Right lobe of liver (tissue), 4 donors: ENCODE data around the gene MFSD6L.

ENCODE experiments used
- CTCF ChIP-seq, 4 donors: fragments of 200-600 bp in 3 of 4; fragments of 450-650 bp in 1 of 4; IDR thresholded peaks; one replicate each; pipeline versions ENCODE4 v1.5.1 to v1.8.0; 2016 to 2022; ENCODE audit warnings: antibody characterized with exemption in 4 of 4, mild to moderate bottlenecking in 2 of 4
- POLR2A ChIP-seq: fragments of 450-650 bp; IDR thresholded peaks from one replicate; pipeline ENCODE4 v1.6.1; 2017; ENCODE audit warnings: antibody characterized with exemption, mild to moderate bottlenecking
- donor health status: DM: no; HTN: no; CAD: no.
- donor health status: DM: no; HTN: no; CAD: no.
- donor health status: DM: no; HTN: yes; CAD: no.

- TF ChIP-seq CTCF (IDR thresholded peaks at IDR 0.05): no peak
- no peak for TF ChIP-seq POLR2A
Observed at GRCh38 chr17:8818047-8818446, 18.9 kb upstream of the MFSD6L start.
